Subcutaneous abdominal adipose tissue (tissue), 5 donors: ENCODE results near the gene DAD1.
"Not testable (repeated sequence)": the region's sequence is repeated elsewhere in the genome, so short reads cannot be mapped to it uniquely, and the experiment has no call there.

Source experiments
- H3K27ac ChIP-seq: one replicate; pipeline ENCODE4 v1.7.0; 2013; ENCODE audit warnings: low read depth, mild to moderate bottlenecking, inconsistent platforms, low read length, moderate library complexity
- H3K27me3 ChIP-seq, 5 donors: one replicate each; pipeline ENCODE4 v1.7.0; 2013; ENCODE audit warnings: low read length in 5 of 5, inconsistent platforms in 1 of 5; ENCODE audit not compliant: control insufficient read depth in 5 of 5, insufficient read depth in 4 of 5
- H3K36me3 ChIP-seq, 5 donors: one replicate each; pipeline ENCODE4 v1.7.0; 2013; ENCODE audit warnings: low read length in 5 of 5; ENCODE audit not compliant: control insufficient read depth in 5 of 5, insufficient read depth in 5 of 5
- H3K4me1 ChIP-seq, 5 donors: one replicate each; pipeline ENCODE4 v1.7.0; 2013; ENCODE audit warnings: low read length in 5 of 5, mild to moderate bottlenecking in 3 of 5, moderate library complexity in 1 of 5; ENCODE audit not compliant: control insufficient read depth in 5 of 5, insufficient read depth in 5 of 5
- H3K4me3 ChIP-seq, 5 donors: one replicate each; pipeline ENCODE4 v1.7.0; 2013; ENCODE audit warnings: low read length in 5 of 5, low read depth in 1 of 5
- H3K9ac ChIP-seq, 5 donors: one replicate each; pipeline ENCODE4 v1.7.0; 2013; ENCODE audit warnings: low read length in 5 of 5, mild to moderate bottlenecking in 4 of 5, moderate library complexity in 3 of 5
- H3K9me3 ChIP-seq, 5 donors: one replicate each; pipeline ENCODE4 v1.7.0; 2013; ENCODE audit warnings: low read length in 5 of 5; ENCODE audit not compliant: control insufficient read depth in 5 of 5
- donor health status: healthy.
- donor health status: healthy.
- donor health status: healthy.
- donor health status: healthy.
- donor health status: healthy.

DAD1 gene

GRCh38 chr14:22547948-22548750, 40.9 kb downstream of the DAD1 start:
- Histone ChIP-seq H3K4me3 (no peak overlapping the region), H3K27ac (no peak overlapping the region)

GRCh38 chr14:22547313-22547947, 41.6 kb downstream of the DAD1 start:
- Histone ChIP-seq H3K9me3 (no peaks in the 10 kb centered on the region), H3K4me1 (peaks cover 0 to 44% (median 11%) of the 10 kb centered on the region in 5 donors), H3K36me3 (no peaks in the 10 kb centered on the region), H3K9ac (no peak overlapping the region), H3K27me3 (peaks cover 0 to 8% (median 0%) of the 10 kb centered on the region in 5 donors), H3K27ac (peak overlapping the region; percentile 67), H3K4me3 (no peak overlapping the region)

More at GRCh38 chr14:22547948-22548750, 40.9 kb downstream of the DAD1 start:
- Histone ChIP-seq H3K9ac (no peak overlapping the region), H3K9me3 (no peaks in the 10 kb centered on the region), H3K4me1 (peaks cover 0 to 44% (median 11%) of the 10 kb centered on the region in 5 donors), H3K27me3 (peaks cover 0 to 8% (median 0%) of the 10 kb centered on the region in 5 donors), H3K36me3 (no peaks in the 10 kb centered on the region)

- Histone ChIP-seq H3K9me3 (no peaks in the 10 kb centered on the region), H3K4me1 (peaks cover 0 to 44% (median 11%) of the 10 kb centered on the region in 5 donors), H3K27ac (peak overlapping the region; percentile 67), H3K36me3 (no peaks in the 10 kb centered on the region), H3K4me3 (no peak overlapping the region), H3K27me3 (peaks cover 0 to 8% (median 0%) of the 10 kb centered on the region in 5 donors), H3K9ac (no peak overlapping the region)
Measured at GRCh38 chr14:22546722-22547071, 42.3 kb downstream of the DAD1 start.

GRCh38 chr14:22545842-22546721, 42.9 kb downstream of the DAD1 start:
- H3K27ac ChIP-seq: peak overlapping the region; percentile 67
- H3K9ac ChIP-seq: peak overlapping the region in 2 of 5 donors; percentile 21 to 32
- peaks cover 0 to 44% (median 11%) of the 10 kb centered on the region in 5 donors for H3K4me1 ChIP-seq
- H3K27me3 ChIP-seq: peaks cover 0 to 8% (median 0%) of the 10 kb centered on the region in 5 donors
- H3K9me3 ChIP-seq: no peaks in the 10 kb centered on the region
- no peaks in the 10 kb centered on the region for H3K36me3 ChIP-seq
- no peak overlapping the region for H3K4me3 ChIP-seq

GRCh38 chr14:22544881-22545420, 44.1 kb downstream of the DAD1 start:
- peaks cover 0 to 36% (median 3%) of the 10 kb centered on the region in 5 donors for H3K4me1 ChIP-seq

GRCh38 chr14:22544406-22544805, 44.6 kb downstream of the DAD1 start:
- H3K4me3 ChIP-seq: no peak overlapping the region
- H3K27ac ChIP-seq: no peak overlapping the region

More at GRCh38 chr14:22544881-22545420, 44.1 kb downstream of the DAD1 start:
- no peak overlapping the region for H3K4me3 ChIP-seq
- no peaks in the 10 kb centered on the region for H3K9me3 ChIP-seq
- H3K27ac ChIP-seq: no peak overlapping the region
- H3K9ac ChIP-seq: no peak overlapping the region
- H3K36me3 ChIP-seq: no peaks in the 10 kb centered on the region
- peaks cover 0 to 8% (median 0%) of the 10 kb centered on the region in 5 donors for H3K27me3 ChIP-seq

GRCh38 chr14:22543570-22544357, 45.3 kb downstream of the DAD1 start:
- peaks cover 0 to 31% (median 3%) of the 10 kb centered on the region in 5 donors for H3K4me1 ChIP-seq
- not testable (repeated sequence) for H3K27me3 ChIP-seq, H3K9me3 ChIP-seq, H3K9ac ChIP-seq, H3K36me3 ChIP-seq, H3K27ac ChIP-seq, H3K4me3 ChIP-seq

More at GRCh38 chr14:22544406-22544805, 44.6 kb downstream of the DAD1 start:
- H3K9ac ChIP-seq: no peak overlapping the region
- no peaks in the 10 kb centered on the region for H3K9me3 ChIP-seq
- no peaks in the 10 kb centered on the region for H3K36me3 ChIP-seq
- peaks cover 0 to 8% (median 0%) of the 10 kb centered on the region in 5 donors for H3K27me3 ChIP-seq
- H3K4me1 ChIP-seq: peaks cover 0 to 31% (median 3%) of the 10 kb centered on the region in 5 donors

- Histone ChIP-seq H3K27ac (no peak overlapping the region), H3K36me3 (no peaks in the 10 kb centered on the region), H3K4me1 (peaks cover 2 to 36% (median 3%) of the 10 kb centered on the region in 5 donors), H3K27me3 (peaks cover 0 to 8% (median 0%) of the 10 kb centered on the region in 5 donors), H3K9ac (no peak overlapping the region), H3K9me3 (no peaks in the 10 kb centered on the region), H3K4me3 (no peak overlapping the region)
Measured at GRCh38 chr14:22542360-22542759, 46.7 kb downstream of the DAD1 start.

GRCh38 chr14:22541721-22542120, 47.3 kb downstream of the DAD1 start:
- Histone ChIP-seq H3K36me3 (no peaks in the 10 kb centered on the region), H3K27ac (no peak overlapping the region), H3K4me1 (peaks cover 2 to 35% (median 3%) of the 10 kb centered on the region in 5 donors)

More at GRCh38 chr14:22541721-22542120, 47.3 kb downstream of the DAD1 start:
- peaks cover 0 to 8% (median 0%) of the 10 kb centered on the region in 5 donors for H3K27me3 ChIP-seq
- no peak overlapping the region for H3K9ac ChIP-seq
- H3K4me3 ChIP-seq: no peak overlapping the region
- H3K9me3 ChIP-seq: no peaks in the 10 kb centered on the region
